Hepatocyte (in vitro differentiated cells): Measurements from ENCODE around the gene ALDH1A3. TPM values are rescaled to one million over a fixed set of nuclear protein-coding genes. Genes with fewer than 3 reads are reported as not detected.

Source experiments
- DNase-seq: peaks from one replicate; pipeline ENCODE4 v3.0.0-alpha.2; 2016; ENCODE audit warnings: low spot score
- H2AFZ ChIP-seq: fragments of 200-600 bp; sonication (generic); 2 replicates; pipeline ENCODE4 v1.6.0; 2016; ENCODE audit warnings: antibody characterized with exemption, mild to moderate bottlenecking
- H3K27ac ChIP-seq: fragments of 200-600 bp; sonication (generic); 2 replicates; pipeline ENCODE4 v1.5.1; 2016; ENCODE audit warnings: mild to moderate bottlenecking
- H3K27me3 ChIP-seq: fragments of 200-600 bp; sonication (generic); 2 replicates; pipeline ENCODE4 v1.6.1; 2016
- H3K36me3 ChIP-seq: fragments of 200-600 bp; sonication (generic); replicated peaks from 2 replicates; pipeline ENCODE4 v1.5.1; 2016; ENCODE audit warnings: low read depth; ENCODE audit not compliant: insufficient read depth
- H3K4me1 ChIP-seq: fragments of 200-600 bp; sonication (generic); 2 replicates; pipeline ENCODE4 v1.5.1; 2016; ENCODE audit warnings: mild to moderate bottlenecking, moderate library complexity; ENCODE audit not compliant: insufficient read depth
- H3K4me2 ChIP-seq: fragments of 200-600 bp; sonication (generic); 2 replicates; pipeline ENCODE4 v1.6.0; 2016
- H3K4me3 ChIP-seq: fragments of 200-600 bp; sonication (generic); 2 replicates; pipeline ENCODE4 v1.5.1; 2016; ENCODE audit warnings: mild to moderate bottlenecking
- H3K79me2 ChIP-seq: fragments of 200-600 bp; sonication (generic); 2 replicates; pipeline ENCODE4 v1.6.0; 2017; ENCODE audit warnings: mild to moderate bottlenecking
- H3K9me2 ChIP-seq: fragments of 200-600 bp; sonication (generic); replicated peaks from 2 replicates; pipeline ENCODE4 v1.6.0; 2017; ENCODE audit warnings: mild to moderate bottlenecking; ENCODE audit not compliant: insufficient read depth
- H3K9me3 ChIP-seq: fragments of 200-600 bp; sonication (generic); 2 replicates; pipeline ENCODE4 v1.5.1; 2016; ENCODE audit warnings: low read depth, mild to moderate bottlenecking
- H4K20me1 ChIP-seq: fragments of 200-600 bp; sonication (generic); 2 replicates; pipeline ENCODE4 v1.6.0; 2016; ENCODE audit warnings: mild to moderate bottlenecking; ENCODE audit not compliant: insufficient read depth, poor library complexity, severe bottlenecking
- EZH2 ChIP-seq: fragments of 200-600 bp; sonication (generic); IDR thresholded peaks from 2 replicates; pipeline ENCODE4 v1.6.1; 2016; ENCODE audit warnings: antibody characterized with exemption, mild to moderate bottlenecking, borderline replicate concordance
- EZH2phosphoT487 ChIP-seq: fragments of 200-600 bp; sonication (generic); IDR thresholded peaks from one replicate; pipeline ENCODE4 v1.6.1; 2018; ENCODE audit warnings: antibody characterized with exemption, mild to moderate bottlenecking, low read depth, moderate library complexity; ENCODE audit not compliant: unreplicated experiment, severe bottlenecking
- WGBS: methylation state at CpG from one replicate; pipeline ENCODE4 v1.1.6; 2016; ENCODE audit warnings: low lambda C conversion rate; ENCODE audit errors: missing lambda C conversion rate; 5-methylcytosine and 5-hydroxymethylcytosine counted together
- polyA plus RNA-seq: library from polyadenylated mRNA; unstranded; fragments of >200 nt; fragmentation: Nextera tagmentation; extraction: Ambion mirVana; gene quantifications from 2 replicates; pipeline ENCODE4 v1.2.1, GENCODE V29; 2016
- total RNA-seq: library from RNA; depleted of rRNA; stranded (reverse); fragments of >200 nt; gene quantifications from 2 replicates; pipeline ENCODE4 v1.2.3, GENCODE V29; 2014
- TF ChIP-seq, protein P1 (sequence below): fragments of 200-600 bp; sonication (generic); IDR thresholded peaks from 2 replicates; pipeline ENCODE4 v1.5.1; 2016; ENCODE audit warnings: antibody characterized with exemption, mild to moderate bottlenecking; ENCODE audit not compliant: poor library complexity

ALDH1A3 gene
- total and polyA plus RNA-seq, 2 experiments from 2014 or later, result 6.8 to 20.5 TPM

GRCh38 chr15:100863075-100863795, 16.4 kb upstream of the ALDH1A3 start:
- Histone ChIP-seq H3K4me1 (no peaks in the 10 kb centered on the region), H3K4me3 (no peak overlapping the region), H3K79me2 (no peaks in the 10 kb centered on the region), H3K9me2 (no peaks in the 10 kb centered on the region), H4K20me1 (no peaks in the 10 kb centered on the region), H3K9me3 (no peaks in the 10 kb centered on the region), H3K4me2 (no peak overlapping the region), H3K27me3 (no peaks in the 10 kb centered on the region), H3K27ac (no peak overlapping the region), H2AFZ (no peak overlapping the region), H3K36me3 (no peaks in the 10 kb centered on the region)
- no peak for DNase-seq
- WGBS, result 72% methylated on average over 7 of the region's 7 CpGs
- no peak for TF ChIP-seq EZH2
- TF ChIP-seq EZH2phosphoT487, result no peak
- TF ChIP-seq, protein P1, sequence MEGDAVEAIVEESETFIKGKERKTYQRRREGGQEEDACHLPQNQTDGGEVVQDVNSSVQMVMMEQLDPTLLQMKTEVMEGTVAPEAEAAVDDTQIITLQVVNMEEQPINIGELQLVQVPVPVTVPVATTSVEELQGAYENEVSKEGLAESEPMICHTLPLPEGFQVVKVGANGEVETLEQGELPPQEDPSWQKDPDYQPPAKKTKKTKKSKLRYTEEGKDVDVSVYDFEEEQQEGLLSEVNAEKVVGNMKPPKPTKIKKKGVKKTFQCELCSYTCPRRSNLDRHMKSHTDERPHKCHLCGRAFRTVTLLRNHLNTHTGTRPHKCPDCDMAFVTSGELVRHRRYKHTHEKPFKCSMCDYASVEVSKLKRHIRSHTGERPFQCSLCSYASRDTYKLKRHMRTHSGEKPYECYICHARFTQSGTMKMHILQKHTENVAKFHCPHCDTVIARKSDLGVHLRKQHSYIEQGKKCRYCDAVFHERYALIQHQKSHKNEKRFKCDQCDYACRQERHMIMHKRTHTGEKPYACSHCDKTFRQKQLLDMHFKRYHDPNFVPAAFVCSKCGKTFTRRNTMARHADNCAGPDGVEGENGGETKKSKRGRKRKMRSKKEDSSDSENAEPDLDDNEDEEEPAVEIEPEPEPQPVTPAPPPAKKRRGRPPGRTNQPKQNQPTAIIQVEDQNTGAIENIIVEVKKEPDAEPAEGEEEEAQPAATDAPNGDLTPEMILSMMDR, result no peak

- no peak overlapping the region for H3K4me2 ChIP-seq
- 81% methylated on average over 15 of the region's 15 CpGs for WGBS
- H3K79me2 ChIP-seq, result no peaks in the 10 kb centered on the region
- H3K9me2 ChIP-seq, result no peaks in the 10 kb centered on the region
- no peaks in the 10 kb centered on the region for H4K20me1 ChIP-seq
- H3K36me3 ChIP-seq, result no peaks in the 10 kb centered on the region
- peak overlapping the region; percentile 46 for H3K27ac ChIP-seq
- TF ChIP-seq EZH2, result no peak
- no peak for TF ChIP-seq EZH2phosphoT487
- TF ChIP-seq, protein P1, result no peak
- no peak overlapping the region for H3K4me3 ChIP-seq
- H3K9me3 ChIP-seq, result no peaks in the 10 kb centered on the region
- H3K27me3 ChIP-seq, result no peaks in the 10 kb centered on the region
- no peak for DNase-seq
- no peaks in the 10 kb centered on the region for H3K4me1 ChIP-seq
- H2AFZ ChIP-seq, result no peak overlapping the region
These were observed 15.8 kb upstream of the ALDH1A3 start for GRCh38 chr15:100863796-100864267.

DNA sequence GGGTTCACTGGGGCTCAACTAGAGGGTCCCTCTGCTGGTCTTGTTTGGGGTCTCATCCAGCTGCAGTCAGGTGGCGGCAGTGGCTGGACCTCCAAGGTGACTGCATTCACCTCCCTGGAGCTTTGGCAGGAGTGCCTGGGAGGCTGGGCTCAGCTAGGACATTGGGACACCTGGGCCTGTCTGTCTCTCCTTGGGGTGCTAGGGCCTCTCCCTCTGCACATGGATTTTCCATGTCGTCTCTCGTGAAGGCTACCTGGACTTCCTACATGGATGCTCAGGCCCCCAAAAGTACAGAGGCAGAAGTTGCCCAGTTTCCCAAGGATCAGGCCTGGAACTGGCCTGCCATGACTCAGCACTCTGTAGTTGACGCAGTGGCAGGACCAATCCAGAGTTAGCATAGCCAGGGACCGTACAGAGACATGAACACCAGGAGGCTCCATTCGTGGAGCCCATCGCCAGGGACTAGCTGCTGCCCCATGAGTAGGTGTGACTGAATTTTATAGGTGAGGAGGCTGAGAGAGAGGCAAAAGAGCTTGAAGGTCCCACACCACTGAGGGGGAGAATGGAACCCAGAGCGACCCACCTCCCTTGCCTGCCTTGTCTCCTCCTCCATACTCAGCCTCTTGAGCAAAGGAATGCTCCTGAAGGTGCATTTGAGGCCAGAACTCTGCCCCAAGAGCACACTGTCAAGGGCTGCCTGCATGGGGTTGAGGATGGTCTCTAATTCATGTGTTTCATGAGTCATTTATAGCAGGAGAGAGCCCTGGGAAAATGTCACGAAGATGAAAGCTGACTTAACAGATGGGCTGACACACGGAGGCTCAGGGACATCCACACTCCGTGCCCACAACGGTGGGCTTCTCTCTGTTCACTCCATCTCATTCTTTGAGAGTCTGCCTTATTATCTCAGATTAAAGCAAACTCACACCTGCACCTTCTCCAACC, 13.0 kb upstream of the ALDH1A3 start:
- no peak for TF ChIP-seq EZH2phosphoT487
- TF ChIP-seq, protein P1, result no peak
- no peak for TF ChIP-seq EZH2
- Histone ChIP-seq H3K9me2 (no peaks in the 10 kb centered on the region), H3K36me3 (no peaks in the 10 kb centered on the region), H2AFZ (no peak overlapping the region), H3K4me3 (no peak overlapping the region), H4K20me1 (no peaks in the 10 kb centered on the region), H3K9me3 (no peaks in the 10 kb centered on the region), H3K79me2 (no peaks in the 10 kb centered on the region), H3K4me2 (no peak overlapping the region), H3K27ac (peak overlapping the region; percentile 17), H3K27me3 (no peaks in the 10 kb centered on the region), H3K4me1 (no peaks in the 10 kb centered on the region)
- WGBS, result 92% methylated on average over 12 of the region's 12 CpGs
- DNase-seq, result no peak
